Posterior cingulate gyrus (tissue), 11 donors: ENCODE data around the gene OR6K2.
"Not testable (repeated sequence)": the region's sequence is repeated elsewhere in the genome, so short reads cannot be mapped to it uniquely, and the experiment has no call there.

ENCODE experiments used
- DNase-seq, 10 donors: peaks; one replicate each; pipeline versions ENCODE4 v3.0.0 to v3.0.0-alpha.2; 2020 to 2021; ENCODE audit warnings: mixed read lengths in 3 of 10
- intact Hi-C: fragments of 100-400 bp; cut with DNase I; formaldehyde crosslinking; loops from one replicate; pipeline ENCODE4 v1.15.1; 2023

OR6K2 gene

GRCh38 chr1:158700552-158700951 is at the start of gene OR6K2:
Gene OR6K2, minus strand, starts transcription at chr1:158700652. Its CDS starts 0 bp downstream, at chr1:158700652.
- intact Hi-C loops = no loop called here
- no peak for DNase-seq

GRCh38 chr1:158735848-158736247 is 35.4 kb upstream of the OR6K2 start:
- intact Hi-C loops = no loop called here
- DNase-seq = no peak

GRCh38 chr1:158732524-158732923 is 32.1 kb upstream of the OR6K2 start:
- no peak for DNase-seq
- intact Hi-C loops = no loop called here

- intact Hi-C loops = no loop called here
- no peak for DNase-seq
Observed at GRCh38 chr1:158731707-158732106, 31.3 kb upstream of the OR6K2 start.

GRCh38 chr1:158730453-158730852 is 30.0 kb upstream of the OR6K2 start:
- intact Hi-C loops = no loop called here
- no peak for DNase-seq

- no peak for DNase-seq
- intact Hi-C loops = no loop called here
Observed at GRCh38 chr1:158728510-158729225, 28.2 kb upstream of the OR6K2 start.

- DNase-seq = no peak
- intact Hi-C loops = no loop called here
Observed at GRCh38 chr1:158724442-158724841, 24.0 kb upstream of the OR6K2 start.

GRCh38 chr1:158720620-158721019 is 20.2 kb upstream of the OR6K2 start, which contains the start of gene OR6K3:
Gene OR6K3, minus strand, starts transcription at chr1:158720720. Its CDS starts 2,605 bp downstream, at chr1:158718115.
- intact Hi-C loops = no loop called here
- DNase-seq = no peak

GRCh38 chr1:158719664-158720063 is 19.2 kb upstream of the OR6K2 start:
- intact Hi-C loops = no loop called here
- DNase-seq = no peak

- intact Hi-C loops = no loop called here
- DNase-seq = no peak
Observed at GRCh38 chr1:158717344-158717743, 16.9 kb upstream of the OR6K2 start.

- intact Hi-C loops = no loop called here
Observed at GRCh38 chr1:158716335-158716734, 15.9 kb upstream of the OR6K2 start.

GRCh38 chr1:158714754-158715153 is 14.3 kb upstream of the OR6K2 start:
- DNase-seq = no peak
- intact Hi-C loops = no loop called here

More at GRCh38 chr1:158716335-158716734, 15.9 kb upstream of the OR6K2 start:
- DNase-seq = no peak

GRCh38 chr1:158711098-158711497 is 10.6 kb upstream of the OR6K2 start:
- DNase-seq = no peak
- intact Hi-C loops = no loop called here

GRCh38 chr1:158706096-158706495 is 5.6 kb upstream of the OR6K2 start:
- DNase-seq = no peak
- intact Hi-C loops = no loop called here

GRCh38 chr1:158694596-158694995 is 5.9 kb downstream of the OR6K2 start:
- no peak for DNase-seq
- intact Hi-C loops = no loop called here

GRCh38 chr1:158692356-158692755 is 8.1 kb downstream of the OR6K2 start:
- DNase-seq = no peak
- intact Hi-C loops = no loop called here

- DNase-seq = no peak
- intact Hi-C loops = no loop called here
Observed at GRCh38 chr1:158691907-158692306, 8.5 kb downstream of the OR6K2 start.

- DNase-seq, intact Hi-C loops: not testable (repeated sequence)
Observed at GRCh38 chr1:158691149-158691548, 9.3 kb downstream of the OR6K2 start.

GRCh38 chr1:158689875-158690274 is 10.6 kb downstream of the OR6K2 start:
- DNase-seq = no peak
- intact Hi-C loops = no loop called here

GRCh38 chr1:158689110-158689509 is 11.3 kb downstream of the OR6K2 start:
- intact Hi-C loops = no loop called here
- DNase-seq = no peak

- DNase-seq, intact Hi-C loops: not testable (repeated sequence)
Observed at GRCh38 chr1:158688343-158688742, 12.1 kb downstream of the OR6K2 start.

- intact Hi-C loops = no loop called here
- no peak for DNase-seq
Observed at GRCh38 chr1:158687037-158687436, 13.4 kb downstream of the OR6K2 start.
